Measurements from ENCODE around the gene ZYX.

DNA sequence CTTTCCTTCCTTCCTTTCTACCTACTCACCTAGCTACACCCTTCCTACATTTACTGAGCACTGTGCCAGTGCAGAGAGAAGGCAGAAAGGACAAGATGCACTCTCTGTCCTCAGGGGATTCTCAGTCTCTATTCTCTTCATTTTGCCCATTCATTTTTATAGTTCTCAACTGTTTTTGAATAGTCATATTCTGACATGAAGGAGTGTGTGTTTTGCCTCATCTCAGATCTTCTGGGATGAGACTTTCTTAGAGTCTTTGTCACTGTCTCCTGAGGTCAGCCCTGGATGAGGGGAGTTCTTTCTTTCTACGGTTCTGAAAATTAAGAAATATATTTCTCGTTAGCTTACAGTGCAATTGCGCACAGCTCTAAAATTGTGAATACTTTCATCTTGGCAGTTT is 43.9 kb upstream of the ZYX start:
- TF ChIP-seq EZH2 (IDR thresholded peaks at IDR 0.05; ENCODE audit: borderline replicate concordance, insufficient read depth, low read depth, low read length, poor library complexity, severe bottlenecking), result no peak
- TF ChIP-seq, protein P1, sequence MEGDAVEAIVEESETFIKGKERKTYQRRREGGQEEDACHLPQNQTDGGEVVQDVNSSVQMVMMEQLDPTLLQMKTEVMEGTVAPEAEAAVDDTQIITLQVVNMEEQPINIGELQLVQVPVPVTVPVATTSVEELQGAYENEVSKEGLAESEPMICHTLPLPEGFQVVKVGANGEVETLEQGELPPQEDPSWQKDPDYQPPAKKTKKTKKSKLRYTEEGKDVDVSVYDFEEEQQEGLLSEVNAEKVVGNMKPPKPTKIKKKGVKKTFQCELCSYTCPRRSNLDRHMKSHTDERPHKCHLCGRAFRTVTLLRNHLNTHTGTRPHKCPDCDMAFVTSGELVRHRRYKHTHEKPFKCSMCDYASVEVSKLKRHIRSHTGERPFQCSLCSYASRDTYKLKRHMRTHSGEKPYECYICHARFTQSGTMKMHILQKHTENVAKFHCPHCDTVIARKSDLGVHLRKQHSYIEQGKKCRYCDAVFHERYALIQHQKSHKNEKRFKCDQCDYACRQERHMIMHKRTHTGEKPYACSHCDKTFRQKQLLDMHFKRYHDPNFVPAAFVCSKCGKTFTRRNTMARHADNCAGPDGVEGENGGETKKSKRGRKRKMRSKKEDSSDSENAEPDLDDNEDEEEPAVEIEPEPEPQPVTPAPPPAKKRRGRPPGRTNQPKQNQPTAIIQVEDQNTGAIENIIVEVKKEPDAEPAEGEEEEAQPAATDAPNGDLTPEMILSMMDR (IDR thresholded peaks at IDR 0.05), result no peak
